HG03521 (cell line): ENCODE measurements around the gene RS1.

Source experiments
- ATAC-seq: cut with Tn5 transposase; IDR thresholded peaks from one replicate; pipeline ENCODE4 v1.9.1; 2021; ENCODE audit warnings: mild to moderate bottlenecking, moderate library complexity; ENCODE audit not compliant: unreplicated experiment

Gene RS1

DNA sequence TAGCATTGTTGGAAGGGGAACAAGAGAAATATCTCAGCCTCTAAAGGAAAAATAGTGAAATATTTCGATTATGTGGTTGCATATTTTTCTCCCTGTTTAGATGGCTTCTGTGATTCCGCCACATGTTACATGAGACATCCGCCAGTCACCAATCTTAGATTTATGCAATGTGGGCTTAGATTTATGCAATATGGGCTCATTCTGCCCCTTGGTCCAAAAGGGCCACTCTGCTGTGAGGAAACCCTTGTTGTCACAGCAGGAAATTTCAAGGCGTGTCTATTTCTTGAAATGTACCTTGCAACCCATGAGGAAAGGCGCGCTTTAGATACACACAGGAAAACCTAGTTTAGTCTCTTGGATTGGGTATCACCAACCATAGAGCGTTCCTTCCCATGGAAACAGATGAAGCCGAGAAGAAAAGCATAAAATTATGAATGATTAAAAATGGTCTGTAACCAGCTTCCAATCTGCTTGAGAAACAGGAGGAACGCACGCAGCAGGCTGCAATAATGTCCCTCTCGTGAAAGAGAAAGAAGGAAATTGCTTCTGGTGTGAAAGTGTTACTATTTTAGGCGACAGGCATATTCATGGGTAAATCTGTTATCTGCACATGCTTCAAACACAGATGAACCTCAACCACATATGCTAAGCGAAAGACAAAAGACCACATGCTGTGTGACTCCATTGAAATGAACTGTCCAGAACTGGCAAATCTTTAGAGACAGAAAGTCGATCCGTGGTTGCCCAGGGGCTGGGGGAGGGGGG lies 3.7 kb downstream of the RS1 start:
- ATAC-seq, result no peak

DNA sequence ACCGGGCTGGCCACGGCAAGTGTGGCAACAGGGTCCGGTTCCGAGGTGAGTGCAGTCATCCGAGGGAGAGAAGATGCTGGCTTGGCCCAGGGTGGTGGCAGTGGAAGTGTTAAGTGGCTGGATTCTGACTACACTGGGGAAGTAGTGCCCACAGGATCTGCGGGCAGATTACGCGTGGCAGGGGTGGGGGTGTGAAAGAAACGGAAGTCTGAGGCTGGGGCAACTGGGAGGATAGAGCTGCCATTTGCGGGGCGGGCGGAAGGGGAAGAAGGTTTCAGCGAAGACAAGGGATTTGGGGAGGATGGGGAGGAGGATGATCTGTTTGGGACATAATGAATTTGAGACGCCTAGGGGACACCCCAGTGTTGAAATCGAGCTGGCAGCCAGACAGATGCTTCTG lies 5.3 kb downstream of the RS1 start:
- ATAC-seq, result no peak

DNA sequence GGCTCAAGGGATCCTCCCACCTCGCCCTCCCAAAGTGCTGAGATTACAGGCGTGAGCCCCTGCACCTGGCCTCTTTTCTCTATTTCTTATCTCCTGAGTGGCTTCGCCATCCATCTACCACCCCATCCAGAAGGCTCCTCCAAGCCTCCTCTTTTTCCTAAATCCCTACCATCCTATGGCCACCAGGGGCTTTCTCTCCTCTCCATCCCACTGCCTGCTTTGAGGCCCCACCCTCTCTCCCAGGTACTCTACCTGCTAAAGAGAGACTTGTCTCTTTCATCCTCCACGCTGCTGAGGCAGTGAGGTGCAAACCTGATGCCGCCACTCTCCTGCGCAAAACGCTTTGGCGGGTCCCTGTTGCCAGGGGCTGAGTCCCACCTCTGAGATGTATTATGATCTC lies 7.0 kb downstream of the RS1 start:
- ATAC-seq, result no peak

GRCh38 chrX:18661273-18661672 lies 10.6 kb downstream of the RS1 start:
- no peak for ATAC-seq

- no peak for ATAC-seq
Measured at GRCh38 chrX:18654875-18655836, 16.8 kb downstream of the RS1 start.

DNA sequence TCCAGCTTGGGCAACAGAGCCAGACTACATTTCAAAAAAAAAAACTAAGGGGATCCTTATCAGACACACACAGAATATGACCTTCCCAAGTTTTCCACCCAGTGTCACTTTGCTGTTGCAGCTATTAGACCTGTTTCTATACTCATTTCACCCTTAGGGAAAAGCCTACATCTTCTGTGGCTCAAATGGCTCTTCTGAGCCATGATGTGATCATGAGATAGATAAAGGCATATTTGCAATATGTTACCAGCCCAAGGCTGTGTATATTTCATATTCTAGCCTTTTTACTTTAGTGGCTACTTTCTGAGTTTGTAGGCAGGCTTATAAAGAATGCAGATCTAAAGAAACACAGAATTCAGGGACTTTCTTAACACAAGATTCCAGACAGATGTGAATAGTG lies 19.3 kb downstream of the RS1 start:
- ATAC-seq, result no peak

DNA sequence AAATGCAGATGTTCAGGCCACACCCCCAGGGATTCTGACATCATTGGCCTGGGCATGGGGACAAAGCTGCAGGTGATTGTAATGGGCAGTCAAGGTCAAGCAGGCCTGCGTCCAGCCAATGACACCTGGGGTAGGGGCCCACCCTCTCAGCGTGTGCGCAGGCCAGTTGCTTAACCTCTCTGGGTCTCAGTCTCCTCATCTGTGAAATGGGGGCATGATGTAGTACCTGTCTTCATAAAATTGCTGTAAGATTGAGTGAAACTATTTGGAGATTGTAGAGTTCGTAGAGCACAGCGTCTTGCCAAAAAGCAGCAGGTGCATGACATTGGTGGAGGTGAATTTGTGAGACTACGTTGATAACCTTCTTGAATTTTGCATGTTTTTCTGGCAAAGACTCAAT lies 21.2 kb downstream of the RS1 start:
- no peak for ATAC-seq

DNA sequence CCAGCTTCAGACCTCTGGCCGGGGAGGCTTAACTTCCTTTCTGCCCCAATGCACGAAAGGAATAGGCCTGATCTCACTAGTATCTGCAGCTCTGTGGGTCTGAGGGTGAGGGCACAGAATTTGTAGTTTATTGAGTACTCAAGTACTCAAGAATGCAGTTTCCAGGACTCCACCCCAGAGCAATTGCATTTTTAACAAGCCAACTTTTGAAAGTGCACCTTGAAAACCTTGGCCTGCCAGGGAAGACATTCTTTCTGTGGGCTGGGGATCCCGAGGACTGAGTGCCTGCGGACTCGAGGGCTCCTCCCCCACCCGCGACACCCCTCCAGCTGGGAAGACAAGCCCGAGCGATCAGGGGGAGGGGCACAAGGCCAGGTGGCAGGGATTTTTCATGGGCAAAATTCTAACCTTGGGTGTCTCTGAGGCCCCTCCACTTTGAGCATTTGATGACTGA lies 22.4 kb downstream of the RS1 start:
- no peak for ATAC-seq

GRCh38 chrX:18647621-18648020 lies 24.3 kb downstream of the RS1 start:
- no peak for ATAC-seq

DNA sequence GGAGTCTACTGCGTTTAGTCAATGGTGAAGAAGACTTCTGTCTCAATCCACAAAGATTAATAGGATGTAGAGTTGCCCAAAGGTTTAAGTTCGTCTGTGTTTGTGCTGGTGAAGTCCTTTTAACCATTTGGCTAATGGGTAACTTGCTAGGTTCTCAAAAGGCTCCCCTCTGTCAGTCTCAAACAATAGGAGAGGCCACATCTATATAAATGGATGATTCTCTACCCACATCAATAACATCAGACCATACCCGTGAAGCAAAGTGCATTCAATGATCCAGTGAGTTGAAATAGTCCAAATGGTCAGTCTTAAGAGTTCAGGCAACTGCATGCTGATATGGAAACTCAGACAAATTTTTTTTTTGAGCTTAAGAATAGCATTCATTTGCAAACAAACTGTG lies 28.1 kb downstream of the RS1 start:
- no peak for ATAC-seq

GRCh38 chrX:18643243-18643642 lies 28.7 kb downstream of the RS1 start:
- ATAC-seq, result no peak

- no peak for ATAC-seq
Measured at GRCh38 chrX:18640686-18641085, 31.2 kb downstream of the RS1 start.

GRCh38 chrX:18639280-18639679 lies 32.6 kb downstream of the RS1 start:
- ATAC-seq, result no peak

GRCh38 chrX:18638398-18638797 lies 33.5 kb downstream of the RS1 start:
- no peak for ATAC-seq

GRCh38 chrX:18630934-18631333 lies 41.0 kb downstream of the RS1 start:
- ATAC-seq, result no peak

- no peak for ATAC-seq
Measured at GRCh38 chrX:18624599-18624998, 47.3 kb downstream of the RS1 start.

- no peak for ATAC-seq
Measured at GRCh38 chrX:18620349-18620748, 51.6 kb downstream of the RS1 start.

GRCh38 chrX:18619288-18619687 lies 52.6 kb downstream of the RS1 start:
- ATAC-seq, result no peak

DNA sequence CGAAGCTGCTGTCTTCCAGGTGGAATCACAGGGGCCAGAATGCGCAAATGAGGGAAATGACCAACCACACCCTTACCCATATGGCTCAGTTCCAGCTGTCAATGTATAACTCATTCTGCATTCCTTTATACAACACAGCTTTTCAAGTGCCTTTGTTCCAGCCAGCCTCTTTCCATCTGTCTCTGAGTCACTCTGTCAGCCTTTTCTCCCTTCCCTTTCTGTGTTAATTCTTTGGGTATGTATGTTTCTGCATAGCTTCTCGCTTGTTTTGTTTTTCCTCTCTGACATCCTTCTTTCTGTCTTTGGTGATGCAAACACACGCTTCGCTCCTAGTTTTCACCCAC lies 54.5 kb downstream of the RS1 start:
- no peak for ATAC-seq

DNA sequence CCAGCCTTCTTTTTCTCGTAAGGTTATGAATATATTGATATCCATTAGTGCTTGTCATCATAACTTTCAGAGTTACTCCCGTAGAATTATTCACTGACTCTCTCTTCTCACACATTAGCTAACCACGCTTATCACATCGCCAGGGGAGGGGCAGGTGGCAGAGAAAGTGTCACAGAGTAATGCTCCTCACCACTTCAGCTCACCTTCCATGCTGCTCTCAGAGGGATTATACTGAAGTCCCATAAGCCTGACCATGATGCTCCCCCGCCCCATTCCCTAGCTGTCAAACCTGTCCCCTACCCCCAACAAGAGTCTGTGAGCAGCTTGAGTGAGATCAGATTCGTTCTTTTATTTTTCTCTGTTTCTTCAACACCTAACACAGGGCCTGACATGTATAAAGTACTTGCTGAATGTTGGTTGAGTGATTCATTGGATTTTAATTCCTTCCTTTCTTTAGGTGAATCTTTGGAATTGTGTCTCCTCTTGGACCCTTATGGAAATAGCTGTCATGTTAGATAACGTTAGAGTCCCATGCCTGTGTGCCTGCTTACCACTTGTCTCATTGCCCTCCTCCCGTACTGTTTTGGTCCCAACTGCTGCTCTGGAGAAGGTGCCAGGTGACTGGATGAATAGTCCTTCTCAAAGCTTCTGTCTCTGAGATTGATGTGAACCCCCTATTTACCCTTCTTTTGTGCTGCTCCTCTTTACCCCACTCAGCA lies 55.1 kb downstream of the RS1 start:
- no peak for ATAC-seq

DNA sequence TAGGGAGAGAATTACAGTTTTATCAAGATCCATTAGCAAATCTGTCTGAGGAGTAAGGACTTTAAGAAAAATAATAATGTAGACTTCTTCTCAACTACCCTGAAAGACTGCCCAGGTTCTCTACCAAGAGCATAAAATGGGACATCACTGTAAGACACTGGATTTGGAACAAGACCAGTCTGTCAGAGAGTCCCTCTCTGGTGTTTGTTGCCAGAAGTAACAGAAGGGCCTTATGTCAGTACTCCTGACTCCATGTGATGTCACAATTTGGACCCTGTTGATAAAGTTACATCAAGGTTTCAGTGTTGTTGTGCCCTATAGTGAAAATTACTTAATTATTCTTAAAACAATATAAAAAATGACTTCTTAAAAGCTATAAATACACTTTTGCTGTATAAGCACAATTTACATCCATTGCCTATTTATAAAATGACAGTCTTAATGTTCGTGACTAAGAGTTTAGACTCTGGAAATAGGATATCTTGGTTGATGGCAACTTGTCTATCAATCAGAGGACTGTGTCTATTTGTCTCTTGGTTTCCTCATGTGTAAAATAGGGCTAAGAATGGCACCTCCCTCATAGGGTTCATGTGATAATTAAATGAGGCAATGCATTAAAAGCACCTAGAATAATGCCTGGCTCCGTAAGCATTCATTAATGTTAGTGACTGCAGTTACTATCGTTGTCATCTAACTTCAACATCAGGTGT lies 57.8 kb downstream of the RS1 start:
- ATAC-seq, result no peak
